ENCODE measurements around the gene PKP2. TPM values are rescaled to one million over a fixed set of nuclear protein-coding genes. Genes with fewer than 3 reads are reported as not detected.

Gene PKP2
- total and polyA plus RNA-seq, 2 of the 13 experiments (the other 11 are each of a cell fraction or from before 2014, with no cell fraction given): 15.1 to 25.3 TPM

GRCh38 chr12:32755051-32755653 lies 141.4 kb downstream of the PKP2 start (continued):
- no peak for TF ChIP-seq PITX1 (CRISPR knock-in tag; IDR thresholded peaks at IDR 0.05)
- TF ChIP-seq MLX (CRISPR knock-in tag; IDR thresholded peaks at IDR 0.05): no peak
- no peak for TF ChIP-seq RBM39 (IDR thresholded peaks at IDR 0.05; ENCODE audit: low read depth, low read length, poor library complexity, severe bottlenecking)
- TF ChIP-seq SIX1 (CRISPR knock-in tag; IDR thresholded peaks at IDR 0.05; ENCODE audit: borderline replicate concordance): no peak
- TF ChIP-seq SCMH1 (CRISPR knock-in tag; IDR thresholded peaks at IDR 0.05; ENCODE audit: borderline replicate concordance): no peak
- TF ChIP-seq STAT6 (CRISPR knock-in tag; IDR thresholded peaks at IDR 0.05; ENCODE audit: borderline replicate concordance): no peak
- peak; percentile 54; the same call in 1 of the 2 replicates for TF ChIP-seq ETV5 (CRISPR knock-in tag; IDR thresholded peaks at IDR 0.05; ENCODE audit: borderline replicate concordance)
- no peak; the same call in 1 of the 2 replicates for TF ChIP-seq NRL (CRISPR knock-in tag; IDR thresholded peaks at IDR 0.05; ENCODE audit: borderline replicate concordance)
- TF ChIP-seq ZNF121 (CRISPR knock-in tag; IDR thresholded peaks at IDR 0.05): peak; percentile 36; the same call in 1 of the 2 replicates
- no peak for TF ChIP-seq ZKSCAN5 (CRISPR knock-in tag; IDR thresholded peaks at IDR 0.05)
- no peak for TF ChIP-seq HOXA9 (CRISPR knock-in tag; IDR thresholded peaks at IDR 0.05; ENCODE audit: borderline replicate concordance)
- no peak for TF ChIP-seq RBM22 (optimal IDR thresholded peaks at IDR 0.05; ENCODE audit: low read length)
- no peak for TF ChIP-seq MAFK (conservative IDR thresholded peaks at IDR 0.05 in 1 of 2, IDR thresholded peaks at IDR 0.05 in 1 of 2; ENCODE audit: low read length in 2 of 2)
- no peak; the same call in 1 of the 2 replicates for TF ChIP-seq ZBTB20 (CRISPR knock-in tag; IDR thresholded peaks at IDR 0.05; ENCODE audit: borderline replicate concordance, low read depth)
- TF ChIP-seq ZBTB7B (CRISPR knock-in tag; IDR thresholded peaks at IDR 0.05): 0 out of 2 replicates have a peak, but pooled peaks have one; percentile 62
- 0 out of 2 replicates have a peak, but pooled peaks have one; percentile 21 for TF ChIP-seq ZNF710 (CRISPR knock-in tag; IDR thresholded peaks at IDR 0.05; ENCODE audit: borderline replicate concordance)
- no peak for TF ChIP-seq NCOA2 (CRISPR knock-in tag; IDR thresholded peaks at IDR 0.05)
- TF ChIP-seq ZBTB10 (CRISPR knock-in tag; IDR thresholded peaks at IDR 0.05; ENCODE audit: borderline replicate concordance): no peak
- TF ChIP-seq NFRKB (IDR thresholded peaks at IDR 0.05): no peak
- no peak for TF ChIP-seq MAFG (CRISPR knock-in tag; IDR thresholded peaks at IDR 0.05)
- TF ChIP-seq DPF2 (CRISPR knock-in tag; IDR thresholded peaks at IDR 0.05; ENCODE audit: borderline replicate concordance, low read depth): no peak
